ENCODE measurements around the gene BBS9. TPM values are rescaled to one million over a fixed set of nuclear protein-coding genes. Genes with fewer than 3 reads are reported as not detected.

The BBS9 gene
- total and polyA plus RNA-seq, 2 experiments from 2014 or later: 27.2 to 66.1 TPM

- no peak overlapping the region for H2AFZ ChIP-seq
- H3K79me2 ChIP-seq (replicated peaks; ENCODE audit: insufficient read depth): no peaks in the 10 kb centered on the region
- H3K4me3 ChIP-seq: no peak overlapping the region
- DNase-seq (ENCODE audit: low spot score): no peak
- Mint-ChIP-seq H3K36me3 (ENCODE audit: low read depth) (0 out of 3 replicates have a peak, but pooled peaks cover 3% of the 10 kb centered on the region), H3K9me3 (no peaks in the 10 kb centered on the region), H3K4me3 (no peak overlapping the region), H3K4me1 (peaks cover 9% of the 10 kb centered on the region; the same call in 2 of the 3 replicates), H3K27ac (no peak overlapping the region), H3K27me3 (ENCODE audit: insufficient read depth, low read depth, poor library complexity) (no peaks in the 10 kb centered on the region)
- peaks cover 5% of the 10 kb centered on the region; the same call in 1 of the 2 replicates for H3K9me2 ChIP-seq (ENCODE audit: insufficient read depth)
- no peaks in the 10 kb centered on the region for H3K27me3 ChIP-seq (ENCODE audit: insufficient read depth)
- no peaks in the 10 kb centered on the region for H3F3A ChIP-seq (replicated peaks; ENCODE audit: low read depth)
- ATAC-seq: no peak
- no peaks in the 10 kb centered on the region for H3K36me3 ChIP-seq (ENCODE audit: insufficient read depth)
- no peak overlapping the region for H3K27ac ChIP-seq (ENCODE audit: low read depth)
- no peaks in the 10 kb centered on the region for H3K4me1 ChIP-seq (ENCODE audit: insufficient read depth)
- H3K4me2 ChIP-seq: no peak overlapping the region
- TF ChIP-seq POLR2AphosphoS5 (IDR thresholded peaks at IDR 0.05; ENCODE audit: low read depth): no peak
- no peak for TF ChIP-seq ZNF114 (CRISPR knock-in tag; IDR thresholded peaks at IDR 0.05)
- TF ChIP-seq EZH2 (IDR thresholded peaks at IDR 0.05; ENCODE audit: low read depth, unreplicated experiment): no peak
- no peak for TF ChIP-seq REST (IDR thresholded peaks at IDR 0.05; ENCODE audit: unreplicated experiment)
- no peak for TF ChIP-seq CTCF (conservative IDR thresholded peaks at IDR 0.05; ENCODE audit: low read depth in 2 of 2)
- no peak for TF ChIP-seq EZH2phosphoT487 (IDR thresholded peaks at IDR 0.05; ENCODE audit: unreplicated experiment)
- no peak for TF ChIP-seq CREB1 (CRISPR knock-in tag; IDR thresholded peaks at IDR 0.05; ENCODE audit: low read depth)
- no peak for TF ChIP-seq NANOG (IDR thresholded peaks at IDR 0.05; ENCODE audit: borderline replicate concordance)
- no peak for TF ChIP-seq JUNB (IDR thresholded peaks at IDR 0.05; ENCODE audit: unreplicated experiment)
- TF ChIP-seq STAT1 (IDR thresholded peaks at IDR 0.05; ENCODE audit: unreplicated experiment): no peak
- no peak for TF ChIP-seq ZNF462 (CRISPR knock-in tag; IDR thresholded peaks at IDR 0.05)
- TF ChIP-seq ETS1 (IDR thresholded peaks at IDR 0.05): no peak
- TF ChIP-seq ZNF331 (CRISPR knock-in tag; IDR thresholded peaks at IDR 0.05; ENCODE audit: low read depth): no peak
- no peaks in the 10 kb centered on the region for H4K20me1 ChIP-seq (replicated peaks; ENCODE audit: insufficient read depth)
Observed at GRCh38 chr7:33192695-33193291, 63.4 kb downstream of the BBS9 start.

Data from GM23338 (cell line).